GM19351 (cell line): ENCODE measurements around the gene PPP1R2C.

ENCODE experiments used
- ATAC-seq: cut with Tn5 transposase; IDR thresholded peaks from one replicate; pipeline ENCODE4 v1.9.1; 2021; ENCODE audit warnings: mild to moderate bottlenecking, moderate library complexity; ENCODE audit not compliant: unreplicated experiment

PPP1R2C gene

GRCh38 chrX:42778096-42778495, at the start of gene PPP1R2C:
PPP1R2C (minus strand) TSS chrX:42778163; CDS start chrX:42778079, 84 bp downstream.
- ATAC-seq = no peak

- no peak for ATAC-seq
Measured at GRCh38 chrX:42825201-42825600, 47.2 kb upstream of the PPP1R2C start.

DNA sequence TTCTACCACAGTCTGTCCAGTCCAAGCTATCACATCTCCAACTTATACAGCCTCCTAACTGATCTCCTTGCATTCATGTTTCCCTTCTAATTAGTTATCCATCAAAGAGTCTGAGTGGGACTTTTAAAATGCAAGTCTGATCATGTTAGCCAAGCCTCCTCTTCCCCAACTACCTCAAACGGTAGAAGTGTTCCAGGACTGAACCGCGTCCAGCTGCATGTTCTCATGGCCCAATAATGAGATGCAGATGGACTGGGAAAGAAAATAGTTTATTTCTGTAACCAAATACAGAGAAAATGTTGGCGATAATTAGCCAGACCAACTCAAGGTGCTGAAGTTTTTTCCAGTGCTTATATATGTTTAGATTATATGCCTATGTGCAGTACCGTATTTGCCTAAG, 46.6 kb upstream of the PPP1R2C start:
- no peak for ATAC-seq

GRCh38 chrX:42823443-42823842, 45.5 kb upstream of the PPP1R2C start:
- ATAC-seq = peak; percentile 53

GRCh38 chrX:42821803-42822443, 44.0 kb upstream of the PPP1R2C start:
- ATAC-seq = no peak

DNA sequence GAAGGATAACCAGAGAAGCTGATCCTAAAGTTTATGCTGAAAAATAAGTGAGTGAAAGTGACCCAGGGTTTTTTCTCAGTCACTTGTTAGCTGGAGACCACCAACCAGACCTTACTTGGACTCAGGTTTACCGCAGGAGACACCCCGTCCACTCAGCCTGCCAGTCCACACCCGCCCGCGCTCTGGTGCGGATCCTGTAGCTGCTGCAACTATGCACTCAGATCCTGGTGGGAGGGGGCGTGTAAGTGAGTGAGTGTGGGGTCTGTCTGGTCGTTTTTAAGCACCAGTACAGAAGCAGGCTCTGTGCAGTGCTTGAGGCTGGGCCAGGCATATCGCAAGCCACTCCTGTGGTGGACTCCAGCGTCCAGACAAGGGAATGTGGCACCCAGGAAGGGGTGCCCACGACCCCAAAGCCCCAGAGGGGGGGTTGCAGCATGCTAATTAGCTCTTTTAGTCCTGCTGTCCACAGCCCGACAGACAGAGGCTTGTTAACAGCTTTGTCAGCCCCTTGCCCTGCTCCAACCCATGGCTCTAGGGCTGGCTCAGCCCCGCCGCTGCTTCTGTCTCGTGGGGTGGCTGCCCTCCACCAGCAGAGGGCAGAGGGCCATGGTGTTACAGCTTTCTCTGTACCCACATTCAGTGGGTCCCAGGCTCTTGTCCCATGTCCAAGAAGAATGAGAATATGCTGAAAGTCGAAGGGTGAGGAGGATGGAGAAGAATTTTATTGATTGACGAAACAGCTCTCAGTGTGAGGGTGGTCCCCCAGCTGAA, 40.4 kb upstream of the PPP1R2C start:
- no peak for ATAC-seq

- no peak for ATAC-seq
Measured at GRCh38 chrX:42809569-42809968, 31.6 kb upstream of the PPP1R2C start.

DNA sequence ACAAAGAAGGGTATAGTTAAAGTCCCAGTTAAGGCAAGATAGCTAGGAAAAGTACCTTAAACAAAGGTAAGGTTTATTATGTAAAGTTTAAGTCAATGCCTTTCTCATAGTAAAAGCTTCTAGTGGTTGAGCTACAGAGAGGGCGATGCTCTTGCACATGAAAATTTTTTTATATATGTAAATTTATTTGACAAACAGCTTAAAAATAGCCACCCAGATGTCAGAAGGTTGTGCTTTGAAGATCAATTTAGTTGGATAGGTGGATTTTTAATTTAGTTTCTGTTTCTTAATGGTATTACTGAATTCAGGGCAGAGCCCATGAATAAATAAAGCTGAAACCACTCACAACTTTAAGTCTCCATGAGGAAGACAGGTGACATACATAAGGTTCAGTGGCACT, 29.4 kb upstream of the PPP1R2C start:
- no peak for ATAC-seq

GRCh38 chrX:42804524-42804923, 26.6 kb upstream of the PPP1R2C start:
- no peak for ATAC-seq

DNA sequence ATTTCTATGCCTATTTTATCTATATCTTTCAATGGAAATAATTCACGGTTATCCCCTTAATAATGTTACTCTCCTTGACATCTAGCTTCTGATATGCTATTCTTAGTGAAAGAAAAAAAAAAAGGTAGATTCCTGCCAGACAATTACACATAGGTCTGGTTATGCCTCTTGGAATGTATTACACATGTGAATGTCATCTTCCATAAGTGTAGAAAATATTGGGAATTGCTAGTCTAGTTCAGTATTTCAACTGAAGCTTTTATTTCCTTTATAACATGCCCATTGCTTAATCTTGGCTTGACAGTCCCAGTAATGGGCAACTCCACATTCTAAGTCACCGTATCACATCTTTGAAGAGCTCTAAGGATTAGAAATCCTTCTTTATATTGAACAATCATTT, 25.4 kb upstream of the PPP1R2C start:
- no peak for ATAC-seq

DNA sequence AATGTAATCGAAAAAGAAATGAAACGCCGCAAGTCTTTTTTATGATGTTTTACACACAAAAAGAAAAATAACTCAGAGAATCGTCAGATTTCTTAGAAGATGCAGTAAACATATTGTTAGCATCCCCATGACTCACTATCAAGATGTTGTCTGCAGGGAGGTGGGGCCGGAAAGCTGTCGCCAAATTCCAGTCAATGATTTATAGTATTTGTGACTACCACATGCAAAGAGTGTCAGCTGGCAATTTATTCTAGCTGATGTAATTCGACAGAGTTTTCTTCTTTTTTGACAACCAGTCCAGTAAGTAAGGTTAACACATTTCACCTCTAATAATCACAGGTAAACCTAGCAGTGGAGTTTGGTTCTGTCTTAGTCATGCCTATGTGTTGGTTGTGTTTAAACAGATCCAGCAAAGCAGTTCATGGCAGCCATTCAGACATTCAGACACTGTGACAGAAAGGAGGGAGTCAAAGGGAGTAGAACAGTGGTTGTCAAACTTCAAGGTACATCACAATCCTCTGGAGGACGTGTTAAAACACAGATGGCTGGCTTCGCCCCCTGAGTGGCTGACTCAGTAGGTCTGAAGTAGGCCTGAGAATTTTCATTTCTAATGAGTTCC, 19.8 kb upstream of the PPP1R2C start:
- ATAC-seq = no peak

DNA sequence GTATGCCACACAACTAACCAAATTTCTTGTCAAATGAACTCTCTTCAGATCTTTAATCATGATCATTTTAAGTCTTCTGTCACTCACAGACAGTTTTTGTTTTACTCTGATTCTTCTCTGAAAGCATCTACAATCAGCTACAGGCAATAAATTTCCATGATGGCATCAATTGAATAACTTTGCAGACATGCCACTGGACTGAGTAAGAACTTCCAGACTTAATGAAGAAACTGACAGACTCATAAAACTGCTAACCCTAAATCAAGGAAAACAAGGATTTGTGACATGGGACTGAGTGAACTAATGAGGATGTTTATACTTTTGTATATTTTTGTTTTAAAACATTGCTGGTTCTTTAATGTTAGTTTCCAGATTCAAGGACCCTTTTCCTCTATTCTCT, 5.5 kb upstream of the PPP1R2C start:
- ATAC-seq = no peak

GRCh38 chrX:42776195-42776594, 1.8 kb downstream of the PPP1R2C start:
- ATAC-seq = no peak

GRCh38 chrX:42772874-42773273, 5.1 kb downstream of the PPP1R2C start:
- peak; percentile 48 for ATAC-seq

DNA sequence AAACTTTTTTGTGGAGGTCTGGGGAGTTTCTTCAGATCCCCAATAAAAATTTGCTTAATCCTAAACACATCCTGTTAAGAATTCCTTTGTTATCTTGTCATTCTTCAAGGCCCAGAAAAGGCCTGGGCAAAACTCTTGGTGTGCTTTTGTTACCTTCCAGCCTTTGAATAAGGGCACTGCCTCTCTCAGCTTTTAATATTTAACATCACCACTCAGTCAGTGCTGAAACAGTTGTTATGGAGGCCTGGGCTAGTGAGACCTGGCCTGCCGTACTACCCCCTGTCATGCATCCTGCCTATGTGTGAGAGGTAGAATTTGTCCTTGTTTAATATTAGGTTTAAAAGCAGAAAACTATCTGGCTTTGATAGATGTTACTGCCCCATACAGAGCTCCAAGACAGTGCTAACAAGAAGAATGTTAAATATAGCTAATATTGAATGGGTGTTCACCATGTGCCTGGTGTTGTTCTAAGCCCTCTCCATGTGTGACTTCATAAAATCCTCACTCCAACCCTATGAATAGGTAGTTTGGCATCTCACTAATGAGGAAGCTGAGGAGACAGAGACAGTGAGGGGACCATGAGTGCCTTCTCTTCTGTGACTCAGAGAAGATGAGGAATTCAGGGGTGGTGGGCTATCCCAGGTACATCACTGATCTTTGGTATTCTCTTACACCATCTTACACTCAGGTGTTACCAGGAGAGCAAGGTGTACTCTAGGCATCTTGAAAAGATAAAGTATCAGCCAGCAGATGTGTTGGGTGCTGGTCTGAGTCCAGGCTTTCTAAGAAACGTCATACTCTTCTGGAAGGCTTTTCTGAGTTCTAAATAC, 6.2 kb downstream of the PPP1R2C start:
- no peak for ATAC-seq

DNA sequence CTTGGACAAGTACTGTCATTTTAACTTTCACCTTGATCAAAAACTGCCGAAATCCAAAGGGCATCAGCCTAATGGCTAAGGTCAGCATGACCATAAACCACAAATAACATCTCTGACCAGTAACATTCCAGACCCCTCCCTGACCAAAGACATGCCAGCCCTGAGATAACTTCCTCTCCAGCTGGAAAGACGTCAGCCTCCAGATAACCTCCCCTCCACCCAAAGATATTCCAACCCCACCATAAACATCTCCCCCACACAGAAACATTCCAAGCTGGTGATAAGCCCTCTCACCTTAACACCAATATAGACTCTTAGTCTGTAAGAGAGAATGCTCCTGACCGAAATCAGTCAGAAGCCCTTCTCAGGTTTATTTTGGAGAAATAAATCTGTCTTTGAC, 7.4 kb downstream of the PPP1R2C start:
- no peak for ATAC-seq

DNA sequence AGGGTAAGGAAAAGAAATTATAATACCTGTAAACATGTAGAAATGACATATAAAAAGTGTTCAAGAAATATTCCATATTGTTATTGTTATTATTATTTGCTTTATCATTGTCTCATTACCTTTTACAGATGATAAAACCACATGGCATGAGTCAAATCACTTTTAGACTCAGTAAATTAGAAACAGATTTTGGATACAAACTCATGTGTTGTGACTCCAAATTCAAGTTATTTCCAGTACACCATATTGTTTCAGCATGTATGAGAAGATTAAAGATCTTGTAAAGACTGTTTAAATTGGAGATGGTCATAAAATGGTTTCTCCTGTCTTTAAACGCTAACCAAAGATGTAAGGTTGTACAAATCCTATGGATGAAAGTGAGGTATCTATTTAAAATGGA, 18.1 kb downstream of the PPP1R2C start:
- ATAC-seq = no peak

GRCh38 chrX:42755815-42756214, 22.1 kb downstream of the PPP1R2C start:
- no peak for ATAC-seq

GRCh38 chrX:42754603-42755002, 23.4 kb downstream of the PPP1R2C start:
- no peak for ATAC-seq

- ATAC-seq = no peak
Measured at GRCh38 chrX:42754115-42754514, 23.8 kb downstream of the PPP1R2C start.

DNA sequence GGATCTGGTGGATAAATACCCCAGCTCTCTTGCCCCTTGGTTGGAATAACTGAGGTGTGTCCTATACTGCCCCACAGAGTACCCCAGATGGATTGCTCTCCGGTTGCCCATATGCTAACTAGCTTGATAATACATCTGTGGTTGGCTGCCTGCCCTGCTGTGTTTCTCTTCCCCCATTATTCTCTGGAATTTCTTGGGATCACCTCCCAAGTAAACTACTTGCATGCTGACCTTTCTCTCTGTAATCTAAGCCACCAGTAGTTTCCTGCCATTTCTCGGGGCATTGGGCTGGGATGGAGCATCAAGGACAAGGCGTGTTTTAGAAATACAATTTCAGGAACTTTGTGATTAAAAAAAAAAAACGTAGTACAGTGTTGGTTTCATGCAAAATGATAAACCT, 25.2 kb downstream of the PPP1R2C start:
- no peak for ATAC-seq
